IPS-15b (cell line): Measurements from ENCODE around the gene CUL1.
"Not testable (repeated sequence)": the region's sequence is repeated elsewhere in the genome, so short reads cannot be mapped to it uniquely, and the experiment has no call there.

ENCODE experiments used
- H3K27me3 ChIP-seq: one replicate; pipeline ENCODE4 v1.6.1; 2013; ENCODE audit warnings: low read length; ENCODE audit not compliant: control insufficient read depth, insufficient read depth
- H3K36me3 ChIP-seq: one replicate; pipeline ENCODE4 v1.6.1; 2013; ENCODE audit warnings: low read length; ENCODE audit not compliant: control insufficient read depth, insufficient read depth
- H3K4me1 ChIP-seq: one replicate; pipeline ENCODE4 v1.6.1; 2013; ENCODE audit warnings: mild to moderate bottlenecking, low read length; ENCODE audit not compliant: control insufficient read depth, insufficient read depth
- H3K4me3 ChIP-seq: one replicate; pipeline ENCODE4 v1.5.1; 2013; ENCODE audit warnings: low read depth, low read length
- H3K9ac ChIP-seq: one replicate; pipeline ENCODE4 v1.6.1; 2013; ENCODE audit warnings: low read depth, mild to moderate bottlenecking, low read length
- H3K9me3 ChIP-seq: one replicate; pipeline ENCODE4 v1.6.1; 2013; ENCODE audit warnings: mild to moderate bottlenecking, low read length; ENCODE audit not compliant: control insufficient read depth, insufficient read depth

The CUL1 gene

DNA sequence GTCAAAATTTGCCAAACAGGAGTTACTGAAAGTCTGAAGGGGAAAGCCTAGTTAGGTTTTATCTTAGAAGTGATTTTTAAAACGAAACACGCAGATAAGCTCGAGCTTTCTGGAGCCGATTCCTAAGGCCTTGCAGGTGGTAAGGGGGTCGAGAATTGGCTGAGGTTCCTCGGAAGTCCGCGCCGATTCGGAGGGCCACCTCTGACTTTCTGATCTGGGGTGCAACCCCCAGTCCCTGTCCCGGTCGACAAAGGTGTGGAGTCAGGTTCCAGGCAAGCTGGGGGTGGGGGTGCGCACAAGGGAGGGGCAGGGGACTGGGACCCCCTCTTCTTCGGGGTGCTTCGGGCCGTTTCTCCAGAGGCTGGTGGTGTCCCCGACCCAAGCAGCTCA, 701 bp upstream of the CUL1 start:
- no peaks in the 10 kb centered on the region for H3K27me3 ChIP-seq

DNA sequence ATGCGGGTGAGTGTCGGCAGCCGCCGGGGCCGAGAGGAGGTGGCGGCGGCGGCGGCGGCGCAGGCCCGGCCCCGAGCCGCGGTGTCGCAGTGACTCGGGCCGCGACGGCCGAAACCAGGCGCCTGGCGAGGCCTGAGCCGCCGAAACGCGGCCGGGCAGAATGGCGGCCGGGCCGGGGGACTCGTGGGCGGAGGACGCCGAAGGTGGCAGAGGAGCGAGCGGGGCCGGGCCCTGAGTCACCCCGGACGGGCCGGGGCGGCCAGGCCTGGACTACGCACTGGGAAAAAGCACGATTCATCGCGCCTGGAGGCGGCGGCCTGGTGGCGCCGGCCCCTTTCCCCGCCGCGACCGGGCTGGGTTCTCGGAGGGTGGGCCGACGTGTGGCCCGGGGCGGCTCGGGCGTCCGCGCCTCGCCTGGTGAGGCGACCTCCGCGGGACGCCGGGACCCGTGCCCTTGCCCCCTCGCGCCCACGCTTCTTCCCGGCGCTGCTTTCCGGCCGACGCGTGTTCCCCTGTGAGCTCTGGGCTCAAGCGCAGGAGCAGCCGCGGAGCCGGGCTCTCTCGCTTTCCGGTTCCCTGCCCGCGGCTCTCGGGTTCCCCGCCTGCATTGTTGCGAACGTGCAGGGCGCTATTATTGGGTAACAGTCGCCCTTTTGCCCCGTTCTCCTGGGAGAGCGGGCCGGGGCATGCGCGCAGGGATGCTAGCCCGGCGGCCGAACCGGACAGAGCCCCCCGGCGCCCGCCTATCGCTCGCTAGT, 500 bp downstream of the CUL1 start:
- peaks cover 24% of the 10 kb centered on the region for H3K4me1 ChIP-seq
- no peaks in the 10 kb centered on the region for H3K9me3 ChIP-seq
- peak overlapping the region; percentile 89 for H3K9ac ChIP-seq
- H3K36me3 ChIP-seq: no peaks in the 10 kb centered on the region
- no peaks in the 10 kb centered on the region for H3K27me3 ChIP-seq
- peak overlapping the region; percentile 87 for H3K4me3 ChIP-seq

More for the DNA sequence above, 701 bp upstream of the CUL1 start:
- H3K4me3 ChIP-seq: peak overlapping the region; percentile 62
- H3K36me3 ChIP-seq: no peaks in the 10 kb centered on the region
- H3K4me1 ChIP-seq: peaks cover 22% of the 10 kb centered on the region
- H3K9ac ChIP-seq: peak overlapping the region; percentile 62
- H3K9me3 ChIP-seq: no peaks in the 10 kb centered on the region

DNA sequence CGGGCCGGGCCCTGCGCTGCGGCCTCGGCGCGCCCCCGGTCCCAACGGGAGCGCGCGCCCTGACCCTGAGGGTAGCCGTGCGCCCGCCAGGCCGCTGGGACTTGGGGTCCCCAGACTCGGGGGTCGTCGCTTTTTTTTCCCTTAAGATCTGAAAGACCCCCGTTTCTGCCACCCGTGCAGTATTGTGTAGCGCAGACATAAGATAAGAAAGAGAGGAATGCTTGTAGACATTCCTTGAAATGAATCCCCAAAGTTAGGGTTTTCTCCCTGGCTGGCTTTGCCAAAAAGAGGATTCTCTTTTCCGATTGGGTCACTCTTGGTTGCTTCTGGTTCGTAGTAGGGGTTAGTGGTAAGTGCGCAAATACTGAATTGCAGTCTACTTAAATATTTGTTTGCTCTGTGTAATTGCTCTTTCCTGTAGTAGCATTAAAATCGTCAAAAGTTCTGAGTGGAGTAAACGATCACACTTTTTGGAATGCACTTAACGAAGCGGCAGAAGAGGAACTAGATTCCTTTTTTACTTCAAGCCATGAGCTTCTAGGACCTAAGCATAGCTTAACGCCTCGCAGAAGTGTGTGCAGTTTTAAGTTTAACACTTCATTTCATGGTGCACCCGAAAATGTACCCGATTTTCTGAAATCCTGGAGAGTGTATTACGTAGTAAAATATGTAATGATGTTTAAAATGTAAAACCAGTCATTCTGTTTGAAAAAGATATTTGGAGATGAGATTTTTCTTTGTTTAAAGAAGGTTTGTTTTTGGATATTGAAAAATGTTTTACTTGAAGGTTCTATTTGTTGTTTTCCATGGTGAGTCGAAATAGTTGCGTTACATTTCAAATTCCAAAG, 1.3 kb downstream of the CUL1 start:
- Histone ChIP-seq H3K4me1 (peaks cover 31% of the 10 kb centered on the region), H3K36me3 (no peaks in the 10 kb centered on the region), H3K4me3 (peak overlapping the region; percentile 87), H3K9me3 (no peaks in the 10 kb centered on the region), H3K27me3 (no peaks in the 10 kb centered on the region), H3K9ac (peak overlapping the region; percentile 89)

DNA sequence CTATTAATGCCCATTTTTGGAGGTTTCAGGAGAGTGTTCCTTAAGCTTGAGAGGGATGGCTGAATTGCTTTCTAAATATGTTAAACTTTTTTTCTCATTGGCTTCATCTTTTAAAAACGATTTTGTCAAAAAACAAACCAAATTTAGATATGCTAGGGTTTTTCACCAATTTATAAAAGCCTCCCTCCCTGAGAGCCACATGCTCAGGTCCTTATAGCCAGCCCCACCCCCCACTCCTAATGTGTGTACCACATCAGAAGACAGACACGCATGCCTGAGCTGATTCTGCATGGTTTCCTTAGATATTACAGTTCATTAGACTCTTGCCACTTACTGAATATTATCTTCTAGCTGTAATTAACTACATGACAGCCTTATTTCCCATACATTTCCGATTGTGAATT, 2.0 kb downstream of the CUL1 start:
- Histone ChIP-seq H3K9me3 (no peaks in the 10 kb centered on the region), H3K36me3 (no peaks in the 10 kb centered on the region), H3K4me3 (peak overlapping the region; percentile 87), H3K27me3 (no peaks in the 10 kb centered on the region), H3K4me1 (peaks cover 36% of the 10 kb centered on the region), H3K9ac (no peak overlapping the region)

DNA sequence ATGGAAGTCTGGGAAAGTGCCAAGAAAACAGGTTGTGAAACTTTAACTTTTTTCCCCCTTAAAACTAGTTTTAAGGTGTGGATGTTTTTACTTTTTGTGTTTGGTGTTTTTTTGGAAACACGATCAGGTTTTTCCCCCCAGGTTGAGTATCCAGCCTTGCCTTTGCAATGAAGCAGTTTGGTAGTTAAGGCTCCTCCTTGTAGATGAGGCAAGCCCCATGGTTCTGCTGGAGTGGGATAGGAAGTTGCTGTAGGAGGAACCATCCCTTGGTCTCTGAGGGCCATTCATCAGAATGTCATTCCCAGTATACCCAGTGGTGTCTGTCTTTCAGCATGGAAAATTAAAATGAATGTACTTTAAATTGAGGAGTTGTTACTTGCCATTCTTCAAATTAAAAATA, 2.7 kb downstream of the CUL1 start:
- H3K9ac ChIP-seq: no peak overlapping the region
- peaks cover 43% of the 10 kb centered on the region for H3K4me1 ChIP-seq
- H3K9me3 ChIP-seq: no peaks in the 10 kb centered on the region
- H3K4me3 ChIP-seq: peak overlapping the region; percentile 87
- H3K36me3 ChIP-seq: no peaks in the 10 kb centered on the region
- H3K27me3 ChIP-seq: no peaks in the 10 kb centered on the region

DNA sequence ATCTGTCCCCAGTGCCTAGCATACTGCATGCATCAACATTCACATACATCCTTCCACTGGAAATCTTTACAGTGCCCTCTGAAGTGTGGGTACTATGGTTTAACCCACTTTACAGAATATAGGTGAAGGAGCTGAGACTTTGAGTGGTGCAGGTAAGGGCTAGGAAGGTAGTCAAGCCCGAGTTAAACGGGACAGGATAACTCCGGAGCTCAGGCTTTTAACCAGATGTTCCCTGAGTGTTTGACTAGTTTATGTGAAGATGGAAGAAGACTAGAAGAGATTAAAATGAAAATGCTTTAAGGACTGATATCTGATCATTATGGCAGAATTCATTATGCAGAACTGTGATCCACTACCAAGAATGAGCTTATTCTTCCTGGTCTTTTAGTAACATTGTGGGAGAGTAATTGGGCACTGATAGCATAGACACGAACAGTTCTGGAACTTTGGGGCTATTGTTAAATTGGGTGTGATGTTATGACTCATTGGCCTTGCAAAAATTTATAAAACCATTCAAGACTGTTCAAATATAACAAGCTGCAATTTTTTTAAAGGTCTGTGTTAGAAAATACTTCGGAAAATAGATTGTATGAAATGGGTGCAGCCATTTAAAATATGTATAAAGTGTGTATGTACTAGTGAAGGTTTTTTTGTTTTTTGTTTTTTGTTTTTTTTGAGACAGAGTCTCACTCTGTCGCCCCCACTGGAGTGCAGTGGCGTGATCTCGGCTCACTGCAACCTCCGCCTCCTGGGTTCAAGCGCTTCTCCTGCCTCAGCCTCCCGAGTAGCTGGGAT, 4.4 kb downstream of the CUL1 start:
- H3K4me3 ChIP-seq: peak overlapping the region; percentile 9
- H3K27me3 ChIP-seq: no peaks in the 10 kb centered on the region
- H3K9me3 ChIP-seq: no peaks in the 10 kb centered on the region
- no peak overlapping the region for H3K9ac ChIP-seq
- H3K4me1 ChIP-seq: peaks cover 47% of the 10 kb centered on the region
- no peaks in the 10 kb centered on the region for H3K36me3 ChIP-seq

DNA sequence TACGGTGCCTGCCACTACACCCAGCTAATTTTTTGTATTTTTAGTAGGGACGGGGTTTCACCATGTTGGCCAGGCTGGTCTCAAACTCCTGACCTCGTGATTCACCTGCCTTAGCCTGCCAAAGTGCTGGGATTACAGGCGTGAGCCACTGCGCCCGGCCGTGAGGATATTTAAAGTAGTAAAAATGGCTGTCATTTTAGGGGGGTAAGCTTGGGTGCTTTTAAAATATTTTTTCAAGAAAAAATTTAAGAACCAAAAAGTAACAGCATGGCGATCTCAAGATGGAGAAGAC, 4.9 kb downstream of the CUL1 start:
- not testable (repeated sequence) for H3K9ac ChIP-seq, H3K36me3 ChIP-seq, H3K27me3 ChIP-seq, H3K9me3 ChIP-seq, H3K4me3 ChIP-seq
- peaks cover 52% of the 10 kb centered on the region for H3K4me1 ChIP-seq

DNA sequence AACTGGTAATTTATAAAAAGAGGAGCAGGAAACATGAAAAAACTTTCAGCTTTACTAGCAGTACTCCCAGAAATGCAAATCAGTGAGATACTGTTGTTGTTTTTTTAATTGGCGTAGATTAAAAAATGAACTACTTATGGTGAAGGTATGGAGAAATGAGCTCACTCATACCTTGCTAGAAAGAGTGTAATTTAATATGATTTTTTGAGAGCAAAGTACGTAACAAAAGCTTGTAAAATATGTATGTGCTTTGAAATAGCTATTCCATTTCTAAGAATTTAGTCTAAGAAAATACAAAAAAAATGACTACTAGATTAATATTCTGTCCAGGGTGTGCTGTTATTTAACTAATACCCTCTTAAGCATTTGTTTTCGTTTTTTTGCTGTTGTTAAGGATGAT, 5.5 kb downstream of the CUL1 start:
- no peaks in the 10 kb centered on the region for H3K9me3 ChIP-seq
- no peak overlapping the region for H3K9ac ChIP-seq
- no peaks in the 10 kb centered on the region for H3K27me3 ChIP-seq
- H3K4me3 ChIP-seq: no peak overlapping the region
- peaks cover 58% of the 10 kb centered on the region for H3K4me1 ChIP-seq
- no peaks in the 10 kb centered on the region for H3K36me3 ChIP-seq

DNA sequence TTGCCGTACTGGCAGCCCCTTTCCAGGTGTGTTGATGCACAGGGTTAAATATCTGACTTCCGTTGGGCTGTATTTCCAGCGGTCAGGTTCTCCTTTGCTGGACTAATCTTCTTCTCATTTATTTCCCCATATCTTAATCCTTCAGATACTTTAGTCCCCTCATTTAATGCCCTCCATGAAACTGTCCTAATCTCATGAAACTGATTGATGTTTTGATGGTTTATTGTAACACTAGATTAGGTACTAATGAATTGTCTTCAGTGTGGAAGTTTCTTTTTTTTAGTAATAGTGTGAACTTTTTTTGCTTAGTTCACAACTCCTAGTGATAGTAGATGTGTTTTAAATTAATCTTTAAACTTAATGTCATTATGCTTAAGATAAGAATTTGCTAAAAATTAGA, 6.3 kb downstream of the CUL1 start:
- no peak overlapping the region for H3K4me3 ChIP-seq
- no peak overlapping the region for H3K9ac ChIP-seq
- peaks cover 58% of the 10 kb centered on the region for H3K4me1 ChIP-seq
- H3K9me3 ChIP-seq: no peaks in the 10 kb centered on the region
- no peaks in the 10 kb centered on the region for H3K36me3 ChIP-seq
- no peaks in the 10 kb centered on the region for H3K27me3 ChIP-seq

DNA sequence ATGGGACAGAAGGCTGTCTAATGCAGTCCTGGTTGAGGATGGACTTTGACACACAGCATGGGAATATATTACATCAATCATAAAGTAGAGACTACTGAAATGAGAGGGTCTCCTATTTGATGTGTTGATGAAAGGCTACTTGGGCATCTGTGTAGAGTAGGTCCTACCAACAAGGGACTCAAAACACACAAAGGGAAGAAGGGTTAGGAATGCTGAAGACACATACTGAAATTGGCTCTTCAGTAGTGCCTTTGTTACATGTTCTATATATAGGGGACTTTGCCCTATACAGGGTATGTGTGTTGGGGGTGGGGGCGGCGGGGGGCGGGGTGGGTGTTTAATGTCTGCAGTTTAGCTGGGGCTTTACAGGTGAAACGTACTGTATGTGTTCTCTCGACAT, 7.7 kb downstream of the CUL1 start:
- Histone ChIP-seq H3K4me1 (peaks cover 53% of the 10 kb centered on the region), H3K27me3 (no peaks in the 10 kb centered on the region), H3K9me3 (no peaks in the 10 kb centered on the region), H3K9ac (no peak overlapping the region), H3K4me3 (no peak overlapping the region), H3K36me3 (no peaks in the 10 kb centered on the region)

DNA sequence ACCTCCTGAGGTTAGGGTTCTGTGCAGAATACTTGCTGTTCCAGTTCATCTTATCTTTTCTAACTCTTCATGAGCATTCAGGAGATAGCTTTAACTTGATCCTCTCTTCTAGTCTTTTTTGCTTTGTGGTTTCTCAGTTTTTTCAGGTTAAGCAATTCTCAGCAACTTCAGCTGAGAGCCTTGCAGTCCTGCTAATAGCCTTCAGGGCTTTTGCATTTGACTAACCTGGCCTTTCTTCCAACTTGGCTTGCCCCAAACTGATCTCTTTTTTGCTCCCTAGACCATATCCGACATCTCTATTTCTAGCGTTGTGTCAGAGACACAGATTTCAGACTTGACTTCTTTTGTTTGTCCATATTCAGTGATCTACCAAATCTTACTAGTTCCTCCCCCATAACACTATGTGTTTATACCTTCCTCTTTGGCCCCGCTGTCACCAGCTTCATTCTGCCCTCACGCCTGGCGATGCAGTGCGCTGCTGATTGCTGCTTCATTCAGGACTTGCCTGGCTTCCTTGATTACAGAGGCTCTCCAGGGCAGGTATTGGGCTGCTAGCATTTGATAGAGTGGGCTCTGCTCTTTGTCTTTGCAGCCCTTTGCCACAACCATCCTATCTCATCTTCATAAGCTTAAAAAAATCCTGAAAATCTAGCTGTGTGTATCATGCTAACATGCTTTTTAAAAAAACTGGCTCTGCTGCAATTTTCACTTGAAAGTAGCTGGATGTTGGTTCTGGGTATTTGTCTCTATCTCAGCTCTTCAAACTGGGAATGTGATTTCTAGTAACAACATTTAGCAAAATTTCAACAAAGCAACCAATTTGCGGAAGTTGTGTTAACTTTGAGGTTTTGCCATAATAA, 9.6 kb downstream of the CUL1 start:
- no peaks in the 10 kb centered on the region for H3K27me3 ChIP-seq
- peak overlapping the region; percentile 16 for H3K4me3 ChIP-seq
- no peaks in the 10 kb centered on the region for H3K36me3 ChIP-seq
- peaks cover 44% of the 10 kb centered on the region for H3K4me1 ChIP-seq
- H3K9ac ChIP-seq: no peak overlapping the region
- H3K9me3 ChIP-seq: no peaks in the 10 kb centered on the region
